Neural cell (in vitro differentiated cells): Measurements from ENCODE around the gene CETP. TPM values are rescaled to one million over a fixed set of nuclear protein-coding genes. Genes with fewer than 3 reads are reported as not detected.

Experiments used
- H2AFZ ChIP-seq: fragments of 200-600, 300-800 bp; sonication (generic), shearing (Covaris generic); 2 replicates; pipeline ENCODE4 v1.6.0; 2014; ENCODE audit warnings: low read depth, mild to moderate bottlenecking, antibody characterized with exemption, low read length, moderate library complexity
- H3F3A ChIP-seq: fragments of 200-600 bp; shearing (Covaris generic); 2 replicates; pipeline ENCODE4 v1.6.1; 2016; ENCODE audit warnings: mild to moderate bottlenecking, moderate library complexity, mixed read lengths, antibody characterized with exemption, low read length; ENCODE audit not compliant: insufficient read depth, poor library complexity, severe bottlenecking
- H3K27ac ChIP-seq: fragments of 200-600, 300-800 bp; sonication (generic), shearing (Covaris generic); 2 replicates; pipeline ENCODE4 v1.5.1; 2014; ENCODE audit warnings: mild to moderate bottlenecking, low read length, moderate library complexity
- H3K27me3 ChIP-seq: fragments of 300-800, 200-600 bp; sonication (generic), shearing (Covaris generic); 2 replicates; pipeline ENCODE4 v1.6.0; 2014; ENCODE audit warnings: mild to moderate bottlenecking, low read depth, low read length, moderate library complexity; ENCODE audit not compliant: insufficient read depth
- H3K36me3 ChIP-seq: fragments of 300-800, 200-600 bp; sonication (generic), shearing (Covaris generic); 2 replicates; pipeline ENCODE4 v1.5.1; 2014; ENCODE audit warnings: mild to moderate bottlenecking, antibody characterized with exemption, low read length, moderate library complexity; ENCODE audit not compliant: insufficient read depth
- H3K4me2 ChIP-seq: fragments of 300-800, 200-600 bp; sonication (generic), shearing (Covaris generic); 2 replicates; pipeline ENCODE4 v1.6.0; 2014; ENCODE audit warnings: mild to moderate bottlenecking, low read length
- H3K4me3 ChIP-seq: fragments of 300-800, 200-600 bp; sonication (generic), shearing (Covaris generic); 2 replicates; pipeline ENCODE4 v1.5.1; 2014; ENCODE audit warnings: mild to moderate bottlenecking, low read length, moderate library complexity
- H3K79me2 ChIP-seq: fragments of 200-600 bp; shearing (Covaris generic); replicated peaks from 2 replicates; pipeline ENCODE4 v1.6.0; 2014; ENCODE audit warnings: mild to moderate bottlenecking, low read length, moderate library complexity; ENCODE audit not compliant: insufficient read depth
- H3K9ac ChIP-seq: fragments of 300-800, 200-600 bp; sonication (generic), shearing (Covaris generic); 2 replicates; pipeline ENCODE4 v1.6.1; 2016; ENCODE audit warnings: mild to moderate bottlenecking, low read length, mixed read lengths
- H3K9me2 ChIP-seq: fragments of 200-600 bp; shearing (Covaris generic); 2 replicates; pipeline ENCODE4 v1.6.1; 2016; ENCODE audit warnings: mild to moderate bottlenecking, low read length, mixed read lengths; ENCODE audit not compliant: insufficient read depth
- H3K9me3 ChIP-seq: fragments of 200-600, 300-800 bp; sonication (generic), shearing (Covaris generic); 2 replicates; pipeline ENCODE4 v1.6.1; 2016; ENCODE audit warnings: mild to moderate bottlenecking, mixed run types, low read length, moderate library complexity, mixed read lengths
- H4K20me1 ChIP-seq: fragments of 200-600 bp; shearing (Covaris generic); 2 replicates; pipeline ENCODE4 v1.6.1; 2016; ENCODE audit warnings: mild to moderate bottlenecking, mixed run types; ENCODE audit not compliant: insufficient read depth
- CTCF ChIP-seq: fragments of 450-650 bp; IDR thresholded peaks from 2 replicates; pipeline ENCODE4 v1.5.1; 2014; ENCODE audit warnings: antibody characterized with exemption, mild to moderate bottlenecking, moderate library complexity; ENCODE audit not compliant: poor library complexity, severe bottlenecking
- EP300 ChIP-seq: fragments of 450-650 bp; conservative IDR thresholded peaks from 2 replicates; pipeline ENCODE4 v1.6.1; 2014; ENCODE audit warnings: antibody characterized with exemption, mild to moderate bottlenecking, moderate library complexity; ENCODE audit not compliant: poor library complexity, severe bottlenecking
- EZH2 ChIP-seq: fragments of 200-600, 300-800 bp; shearing (Covaris generic), sonication (generic); IDR thresholded peaks from 2 replicates; pipeline ENCODE4 v1.6.1; 2014; ENCODE audit warnings: antibody characterized with exemption, low read length, borderline replicate concordance, mild to moderate bottlenecking; ENCODE audit not compliant: insufficient read depth, poor library complexity, severe bottlenecking
- MXI1 ChIP-seq: fragments of 450-650 bp; conservative IDR thresholded peaks from 2 replicates; pipeline ENCODE4 v1.6.1; 2014; ENCODE audit warnings: antibody characterized with exemption, mild to moderate bottlenecking; ENCODE audit not compliant: poor library complexity, severe bottlenecking
- POLR2AphosphoS5 ChIP-seq: IDR thresholded peaks from 2 replicates; pipeline ENCODE4 v1.6.1; 2012
- RAD21 ChIP-seq: fragments of 450-650 bp; conservative IDR thresholded peaks from 2 replicates; pipeline ENCODE4 v1.6.1; 2014; ENCODE audit warnings: antibody characterized with exemption, mild to moderate bottlenecking, moderate library complexity
- REST ChIP-seq: IDR thresholded peaks from 2 replicates; pipeline ENCODE4 v1.6.1; 2012; ENCODE audit warnings: borderline replicate concordance
- SMC3 ChIP-seq: fragments of 450-650 bp; conservative IDR thresholded peaks from 2 replicates; pipeline ENCODE4 v1.6.1; 2014; ENCODE audit warnings: antibody characterized with exemption, mild to moderate bottlenecking, moderate library complexity; ENCODE audit not compliant: poor library complexity
- TAF1 ChIP-seq: IDR thresholded peaks from 2 replicates; pipeline ENCODE4 v1.6.1; 2012; ENCODE audit warnings: low read depth
- polyA plus RNA-seq: library from polyadenylated mRNA; depleted of rRNA; stranded (reverse); fragments of >200 nt; gene quantifications from 2 replicates; pipeline ENCODE4 v1.2.3, GENCODE V29; 2014

CETP gene
- polyA plus RNA-seq, 1 donor from 2014 or later, result not detected

GRCh38 chr16:57013902-57014301 lies 52.2 kb downstream of the CETP start:
- H3K9ac ChIP-seq, result no peak overlapping the region
- no peak overlapping the region for H3K4me3 ChIP-seq
- no peak overlapping the region for H3K4me2 ChIP-seq
- H3K27me3 ChIP-seq, result no peaks in the 10 kb centered on the region
- H3K9me2 ChIP-seq, result no peaks in the 10 kb centered on the region
- no peaks in the 10 kb centered on the region for H4K20me1 ChIP-seq
- H3K27ac ChIP-seq, result no peak overlapping the region
- no peaks in the 10 kb centered on the region for H3K9me3 ChIP-seq
- no peaks in the 10 kb centered on the region for H3K36me3 ChIP-seq
- H3F3A ChIP-seq, result no peaks in the 10 kb centered on the region
- no peak overlapping the region for H2AFZ ChIP-seq
- no peak for TF ChIP-seq RAD21
- TF ChIP-seq POLR2AphosphoS5, result no peak
- no peak for TF ChIP-seq TAF1
- TF ChIP-seq REST, result no peak
- TF ChIP-seq CTCF, result no peak
- TF ChIP-seq SMC3, result no peak
- TF ChIP-seq EP300, result no peak
- no peak for TF ChIP-seq EZH2
- no peak for TF ChIP-seq MXI1
- H3K79me2 ChIP-seq, result no peaks in the 10 kb centered on the region

GRCh38 chr16:57016301-57016700 lies 54.6 kb downstream of the CETP start:
- Histone ChIP-seq H3K36me3 (no peaks in the 10 kb centered on the region), H3F3A (no peaks in the 10 kb centered on the region), H3K27ac (no peak overlapping the region), H3K9me3 (no peaks in the 10 kb centered on the region), H3K9ac (no peak overlapping the region), H2AFZ (no peak overlapping the region), H3K27me3 (no peaks in the 10 kb centered on the region), H3K4me2 (no peak overlapping the region), H3K9me2 (no peaks in the 10 kb centered on the region), H3K4me3 (no peak overlapping the region), H4K20me1 (no peaks in the 10 kb centered on the region), H3K79me2 (no peaks in the 10 kb centered on the region)
- TF ChIP-seq EZH2, result no peak
- TF ChIP-seq MXI1, result no peak
- no peak for TF ChIP-seq SMC3
- TF ChIP-seq RAD21, result no peak
- TF ChIP-seq POLR2AphosphoS5, result no peak
- no peak for TF ChIP-seq REST
- TF ChIP-seq TAF1, result no peak
- no peak for TF ChIP-seq EP300
- TF ChIP-seq CTCF, result no peak
